ENCODE measurements around the gene IGFBP6.
"Not testable (repeated sequence)": the region's sequence is repeated elsewhere in the genome, so short reads cannot be mapped to it uniquely, and the experiment has no call there.

IGFBP6 gene

DNA sequence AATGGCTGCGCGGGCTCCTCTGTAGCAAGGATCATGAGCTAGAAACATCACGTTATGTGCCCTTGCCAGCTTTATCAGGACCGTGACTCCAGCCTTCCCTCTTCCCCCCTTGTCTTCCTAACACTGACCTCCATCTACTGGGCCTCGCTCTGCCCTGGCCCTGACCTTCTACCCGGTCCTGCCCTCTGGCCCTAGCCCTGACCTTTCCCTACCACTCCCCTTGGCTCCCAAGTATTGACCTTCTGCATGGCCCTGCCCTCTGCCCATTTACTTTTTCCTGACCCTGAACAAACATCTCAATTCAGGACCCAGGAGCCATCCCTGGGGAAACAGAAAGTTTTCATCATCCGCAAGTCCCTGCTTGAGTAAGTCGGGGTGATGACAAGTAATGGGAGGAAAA is 7.8 kb downstream of the IGFBP6 start:
- Histone ChIP-seq H3K4me1 (ENCODE audit: control insufficient read depth in 2 of 2, insufficient read depth in 1 of 2, low read depth in 1 of 2, low read length in 2 of 2) (peaks cover 5 to 23% of the 10 kb centered on the region in 2 donors), H2AK5ac (ENCODE audit: low read depth, low read length) (no peak overlapping the region), H2BK12ac (ENCODE audit: low read length) (no peak overlapping the region), H3K27ac (replicated peaks; ENCODE audit: low read length) (no peak overlapping the region), H3K36me3 (replicated peaks in 1 of 2; ENCODE audit: control insufficient read depth in 2 of 2, insufficient read depth in 2 of 2, low read length in 2 of 2) (no peaks in the 10 kb centered on the region), H3K23ac (ENCODE audit: low read depth, low read length, poor library complexity) (no peak overlapping the region), H3K27me3 (ENCODE audit: control insufficient read depth in 3 of 3, insufficient read depth in 3 of 3, low read depth in 1 of 3, low read length in 3 of 3) (peaks cover 0 to 18% (median 0%) of the 10 kb centered on the region in 3 experiments), H3K18ac (ENCODE audit: low read length) (no peak overlapping the region), H3K14ac (ENCODE audit: low read length) (no peak overlapping the region), H4K8ac (ENCODE audit: low read depth, low read length) (no peak overlapping the region), H3K79me1 (ENCODE audit: low read depth, low read length) (no peaks in the 10 kb centered on the region), H3K9me3 (replicated peaks in 1 of 2; ENCODE audit: control insufficient read depth in 2 of 2, insufficient read depth in 1 of 2, low read depth in 1 of 2, low read length in 2 of 2) (no peaks in the 10 kb centered on the region), H3K4ac (ENCODE audit: low read length) (no peak overlapping the region), H3K9ac (ENCODE audit: low read depth, low read length, poor library complexity) (no peak overlapping the region), H2BK15ac (ENCODE audit: low read length) (no peak overlapping the region), H3K4me3 (ENCODE audit: low read length in 2 of 2) (no peak overlapping the region), H2AFZ (ENCODE audit: low read length) (no peak overlapping the region), H4K91ac (ENCODE audit: low read depth, low read length, poor library complexity) (no peak overlapping the region), H2BK120ac (ENCODE audit: low read depth, low read length) (no peak overlapping the region), H2BK5ac (ENCODE audit: low read length) (no peak overlapping the region), H3K4me2 (ENCODE audit: insufficient read depth, low read length, poor library complexity, severe bottlenecking) (no peak overlapping the region)
- WGBS, 2 donors (ENCODE audit: extremely low coverage in 2 of 2, insufficient read length in 2 of 2, insufficient replicate concordance in 1 of 2): no CpG with 5 or more reads among the region's 8 CpGs
- DNase-seq (ENCODE audit: low spot score): no peak

- no CpG with 5 or more reads among the region's 7 CpGs for WGBS, 2 donors (ENCODE audit: extremely low coverage in 2 of 2, insufficient read length in 2 of 2, insufficient replicate concordance in 1 of 2)
- Histone ChIP-seq H4K91ac (ENCODE audit: low read depth, low read length, poor library complexity) (no peak overlapping the region), H2BK15ac (ENCODE audit: low read length) (peak overlapping the region; percentile 1)
Measured at GRCh38 chr12:53105712-53106439, 8.4 kb downstream of the IGFBP6 start.

DNA sequence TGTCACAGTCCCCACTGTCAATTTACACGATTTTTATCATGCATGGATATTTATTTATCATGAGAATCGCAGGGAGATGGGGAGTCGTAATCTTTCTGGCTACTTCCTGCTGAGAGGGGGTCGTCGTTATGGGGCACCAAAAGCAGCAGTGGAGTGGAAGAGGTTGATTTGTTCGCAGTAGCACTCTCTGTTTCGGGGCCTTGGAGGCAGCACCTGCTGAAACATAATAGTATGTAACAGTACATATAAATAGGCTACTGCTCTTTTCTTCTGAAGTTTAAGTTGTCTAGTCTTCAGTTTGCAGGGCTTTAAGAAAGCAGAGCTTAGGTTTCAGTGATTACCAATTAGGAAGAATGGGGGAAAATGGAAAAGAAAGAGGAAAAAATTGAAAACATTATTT is 9.7 kb downstream of the IGFBP6 start:
- H3K27ac ChIP-seq (replicated peaks; ENCODE audit: low read length): no peak overlapping the region
- peaks cover 0 to 6% (median 0%) of the 10 kb centered on the region in 3 experiments for H3K27me3 ChIP-seq (ENCODE audit: control insufficient read depth in 3 of 3, insufficient read depth in 3 of 3, low read depth in 1 of 3, low read length in 3 of 3)
- no peak overlapping the region for H3K18ac ChIP-seq (ENCODE audit: low read length)
- H4K8ac ChIP-seq (ENCODE audit: low read depth, low read length): no peak overlapping the region
- no peak overlapping the region for H3K4ac ChIP-seq (ENCODE audit: low read length)
- H2AFZ ChIP-seq (ENCODE audit: low read length): no peak overlapping the region
- no peaks in the 10 kb centered on the region for H3K9me3 ChIP-seq (replicated peaks in 1 of 2; ENCODE audit: control insufficient read depth in 2 of 2, insufficient read depth in 1 of 2, low read depth in 1 of 2, low read length in 2 of 2)
- no peaks in the 10 kb centered on the region for H3K79me1 ChIP-seq (ENCODE audit: low read depth, low read length)
- no peak overlapping the region for H3K9ac ChIP-seq (ENCODE audit: low read depth, low read length, poor library complexity)
- H4K91ac ChIP-seq (ENCODE audit: low read depth, low read length, poor library complexity): no peak overlapping the region
- H3K14ac ChIP-seq (ENCODE audit: low read length): no peak overlapping the region
- no peak overlapping the region for H3K23ac ChIP-seq (ENCODE audit: low read depth, low read length, poor library complexity)
- H2BK5ac ChIP-seq (ENCODE audit: low read length): no peak overlapping the region
- H3K4me2 ChIP-seq (ENCODE audit: insufficient read depth, low read length, poor library complexity, severe bottlenecking): no peak overlapping the region
- H3K4me3 ChIP-seq (ENCODE audit: low read length in 2 of 2): no peak overlapping the region
- no peaks in the 10 kb centered on the region for H3K36me3 ChIP-seq (replicated peaks in 1 of 2; ENCODE audit: control insufficient read depth in 2 of 2, insufficient read depth in 2 of 2, low read length in 2 of 2)
- H2BK15ac ChIP-seq (ENCODE audit: low read length): no peak overlapping the region
- H2AK5ac ChIP-seq (ENCODE audit: low read depth, low read length): no peak overlapping the region
- WGBS, 2 donors (ENCODE audit: extremely low coverage in 2 of 2, insufficient read length in 2 of 2, insufficient replicate concordance in 1 of 2): no CpG with 5 or more reads among the region's 7 CpGs
- no peak overlapping the region for H2BK12ac ChIP-seq (ENCODE audit: low read length)
- DNase-seq (ENCODE audit: low spot score): no peak
- H3K4me1 ChIP-seq (ENCODE audit: control insufficient read depth in 2 of 2, insufficient read depth in 1 of 2, low read depth in 1 of 2, low read length in 2 of 2): peaks cover 5 to 22% of the 10 kb centered on the region in 2 donors
- no peak overlapping the region for H2BK120ac ChIP-seq (ENCODE audit: low read depth, low read length)

More at GRCh38 chr12:53105712-53106439, 8.4 kb downstream of the IGFBP6 start:
- H2BK120ac ChIP-seq (ENCODE audit: low read depth, low read length): no peak overlapping the region
- peaks cover 5 to 23% of the 10 kb centered on the region in 2 donors for H3K4me1 ChIP-seq (ENCODE audit: control insufficient read depth in 2 of 2, insufficient read depth in 1 of 2, low read depth in 1 of 2, low read length in 2 of 2)
- no peak overlapping the region for H3K23ac ChIP-seq (ENCODE audit: low read depth, low read length, poor library complexity)
- H3K4ac ChIP-seq (ENCODE audit: low read length): no peak overlapping the region
- H3K9ac ChIP-seq (ENCODE audit: low read depth, low read length, poor library complexity): no peak overlapping the region
- DNase-seq (ENCODE audit: low spot score): no peak
- no peak overlapping the region for H3K4me2 ChIP-seq (ENCODE audit: insufficient read depth, low read length, poor library complexity, severe bottlenecking)
- H2AK5ac ChIP-seq (ENCODE audit: low read depth, low read length): peak overlapping the region; percentile 65
- H2AFZ ChIP-seq (ENCODE audit: low read length): no peak overlapping the region
- H3K79me1 ChIP-seq (ENCODE audit: low read depth, low read length): no peaks in the 10 kb centered on the region
- no peak overlapping the region for H3K18ac ChIP-seq (ENCODE audit: low read length)
- no peaks in the 10 kb centered on the region for H3K36me3 ChIP-seq (replicated peaks in 1 of 2; ENCODE audit: control insufficient read depth in 2 of 2, insufficient read depth in 2 of 2, low read length in 2 of 2)
- H3K9me3 ChIP-seq (replicated peaks in 1 of 2; ENCODE audit: control insufficient read depth in 2 of 2, insufficient read depth in 1 of 2, low read depth in 1 of 2, low read length in 2 of 2): no peaks in the 10 kb centered on the region
- H3K14ac ChIP-seq (ENCODE audit: low read length): no peak overlapping the region
- H4K8ac ChIP-seq (ENCODE audit: low read depth, low read length): no peak overlapping the region
- H3K27ac ChIP-seq (replicated peaks; ENCODE audit: low read length): no peak overlapping the region
- H3K27me3 ChIP-seq (ENCODE audit: control insufficient read depth in 3 of 3, insufficient read depth in 3 of 3, low read depth in 1 of 3, low read length in 3 of 3): peaks cover 0 to 12% (median 0%) of the 10 kb centered on the region in 3 experiments
- peak overlapping the region; percentile 46 for H2BK12ac ChIP-seq (ENCODE audit: low read length)
- no peak overlapping the region for H3K4me3 ChIP-seq (ENCODE audit: low read length in 2 of 2)
- H2BK5ac ChIP-seq (ENCODE audit: low read length): peak overlapping the region; percentile 69

DNA sequence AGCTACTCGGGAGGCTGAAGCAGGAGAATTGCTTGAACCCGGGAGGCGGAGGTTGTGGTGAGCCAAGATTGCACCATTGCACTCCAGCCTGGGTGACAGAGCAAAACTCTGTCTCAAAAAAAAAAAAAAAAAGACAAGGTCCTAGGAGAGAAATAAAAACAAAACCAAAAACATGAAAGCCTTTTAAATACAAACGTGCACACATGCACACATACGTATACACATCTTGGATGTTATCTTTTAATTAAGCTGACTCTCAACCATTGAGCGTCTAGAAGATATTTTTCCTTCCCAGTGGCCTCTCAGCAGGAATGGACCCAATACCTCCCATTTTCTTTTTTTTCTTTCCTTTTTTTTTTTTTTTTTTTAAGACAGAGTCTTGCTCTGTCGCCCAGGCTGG is 15.0 kb downstream of the IGFBP6 start:
- H3K4ac ChIP-seq (ENCODE audit: low read length); H3K4me2 ChIP-seq (ENCODE audit: insufficient read depth, low read length, poor library complexity, severe bottlenecking); H3K18ac ChIP-seq (ENCODE audit: low read length); H3K27me3 ChIP-seq (ENCODE audit: control insufficient read depth in 3 of 3, insufficient read depth in 3 of 3, low read depth in 1 of 3, low read length in 3 of 3); H2BK5ac ChIP-seq (ENCODE audit: low read length); H3K14ac ChIP-seq (ENCODE audit: low read length); DNase-seq (ENCODE audit: low spot score); H2BK15ac ChIP-seq (ENCODE audit: low read length); H2AK5ac ChIP-seq (ENCODE audit: low read depth, low read length); H3K4me1 ChIP-seq (ENCODE audit: control insufficient read depth in 2 of 2, insufficient read depth in 1 of 2, low read depth in 1 of 2, low read length in 2 of 2); H3K9me3 ChIP-seq (replicated peaks in 1 of 2; ENCODE audit: control insufficient read depth in 2 of 2, insufficient read depth in 1 of 2, low read depth in 1 of 2, low read length in 2 of 2); H3K23ac ChIP-seq (ENCODE audit: low read depth, low read length, poor library complexity); H3K36me3 ChIP-seq (replicated peaks in 1 of 2; ENCODE audit: control insufficient read depth in 2 of 2, insufficient read depth in 2 of 2, low read length in 2 of 2); H2AFZ ChIP-seq (ENCODE audit: low read length); H4K8ac ChIP-seq (ENCODE audit: low read depth, low read length); H2BK12ac ChIP-seq (ENCODE audit: low read length); H3K79me1 ChIP-seq (ENCODE audit: low read depth, low read length); H3K27ac ChIP-seq (replicated peaks; ENCODE audit: low read length); H2BK120ac ChIP-seq (ENCODE audit: low read depth, low read length); H3K9ac ChIP-seq (ENCODE audit: low read depth, low read length, poor library complexity); H3K4me3 ChIP-seq (ENCODE audit: low read length in 2 of 2); H4K91ac ChIP-seq (ENCODE audit: low read depth, low read length, poor library complexity): not testable (repeated sequence)
- no CpG with 5 or more reads among the region's 7 CpGs for WGBS, 2 donors (ENCODE audit: extremely low coverage in 2 of 2, insufficient read length in 2 of 2, insufficient replicate concordance in 1 of 2)
